Panc1 (cell line): Measurements from ENCODE around the gene NR2C2.

Experiments
- POLR2AphosphoS5 ChIP-seq: IDR thresholded peaks from 2 replicates; pipeline ENCODE4 v1.6.1; 2012; ENCODE audit warnings: mild to moderate bottlenecking, low read depth, low read length, moderate library complexity
- TF ChIP-seq, protein P1 (sequence below): fragments of 450-650 bp; IDR thresholded peaks from 2 replicates; pipeline ENCODE4 v1.5.1; 2017; ENCODE audit warnings: mild to moderate bottlenecking
- TF ChIP-seq, protein P2 (sequence below), 2 experiments: IDR thresholded peaks; 2 replicates each; pipeline ENCODE4 v1.6.1; 2011 to 2012; ENCODE audit warnings: low read depth in 2 of 2, control low read depth in 1 of 2, low read length in 1 of 2, mild to moderate bottlenecking in 1 of 2, moderate library complexity in 1 of 2; ENCODE audit not compliant: insufficient read depth in 1 of 2

DNA sequence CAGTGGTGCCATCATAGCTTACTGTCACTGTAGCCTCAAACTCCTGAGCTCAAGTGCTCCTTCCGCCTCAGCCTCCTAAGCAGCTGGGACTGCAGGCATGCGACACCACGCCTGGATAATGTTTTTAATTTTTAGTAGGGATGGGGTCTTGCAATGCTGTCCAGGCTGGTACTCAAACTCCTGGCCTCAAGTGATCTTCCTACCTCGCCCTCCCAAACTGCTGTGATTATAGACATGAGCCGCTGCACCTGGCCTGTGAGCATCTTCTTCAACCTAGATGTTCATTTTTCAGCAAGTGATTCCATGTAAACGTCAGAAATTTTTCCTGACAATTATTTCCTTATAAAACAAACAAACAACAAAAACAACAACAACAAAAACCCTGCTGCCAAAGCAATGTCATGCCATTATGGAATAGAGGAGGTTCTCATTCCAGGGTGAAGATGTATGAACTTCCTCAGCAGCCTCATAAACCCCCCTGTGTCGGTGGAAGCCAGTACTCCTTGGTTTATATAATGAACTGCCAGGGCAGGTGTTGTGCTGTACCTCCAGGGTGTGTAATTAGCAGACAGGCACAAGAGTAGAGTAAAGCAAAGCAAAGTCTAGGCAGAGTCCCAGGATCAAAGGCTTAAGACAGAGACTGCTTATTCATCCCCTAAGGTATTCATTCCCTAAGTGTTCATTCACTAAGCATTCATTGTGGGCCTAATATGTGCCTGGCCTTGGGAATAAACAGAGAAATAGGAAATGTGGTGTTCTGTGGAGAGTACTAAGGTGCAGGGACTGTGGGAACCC lies 44.6 kb downstream of the NR2C2 start:
- TF ChIP-seq, protein P1, sequence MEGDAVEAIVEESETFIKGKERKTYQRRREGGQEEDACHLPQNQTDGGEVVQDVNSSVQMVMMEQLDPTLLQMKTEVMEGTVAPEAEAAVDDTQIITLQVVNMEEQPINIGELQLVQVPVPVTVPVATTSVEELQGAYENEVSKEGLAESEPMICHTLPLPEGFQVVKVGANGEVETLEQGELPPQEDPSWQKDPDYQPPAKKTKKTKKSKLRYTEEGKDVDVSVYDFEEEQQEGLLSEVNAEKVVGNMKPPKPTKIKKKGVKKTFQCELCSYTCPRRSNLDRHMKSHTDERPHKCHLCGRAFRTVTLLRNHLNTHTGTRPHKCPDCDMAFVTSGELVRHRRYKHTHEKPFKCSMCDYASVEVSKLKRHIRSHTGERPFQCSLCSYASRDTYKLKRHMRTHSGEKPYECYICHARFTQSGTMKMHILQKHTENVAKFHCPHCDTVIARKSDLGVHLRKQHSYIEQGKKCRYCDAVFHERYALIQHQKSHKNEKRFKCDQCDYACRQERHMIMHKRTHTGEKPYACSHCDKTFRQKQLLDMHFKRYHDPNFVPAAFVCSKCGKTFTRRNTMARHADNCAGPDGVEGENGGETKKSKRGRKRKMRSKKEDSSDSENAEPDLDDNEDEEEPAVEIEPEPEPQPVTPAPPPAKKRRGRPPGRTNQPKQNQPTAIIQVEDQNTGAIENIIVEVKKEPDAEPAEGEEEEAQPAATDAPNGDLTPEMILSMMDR: no peak
- no peak for TF ChIP-seq POLR2AphosphoS5
- TF ChIP-seq, protein P2, sequence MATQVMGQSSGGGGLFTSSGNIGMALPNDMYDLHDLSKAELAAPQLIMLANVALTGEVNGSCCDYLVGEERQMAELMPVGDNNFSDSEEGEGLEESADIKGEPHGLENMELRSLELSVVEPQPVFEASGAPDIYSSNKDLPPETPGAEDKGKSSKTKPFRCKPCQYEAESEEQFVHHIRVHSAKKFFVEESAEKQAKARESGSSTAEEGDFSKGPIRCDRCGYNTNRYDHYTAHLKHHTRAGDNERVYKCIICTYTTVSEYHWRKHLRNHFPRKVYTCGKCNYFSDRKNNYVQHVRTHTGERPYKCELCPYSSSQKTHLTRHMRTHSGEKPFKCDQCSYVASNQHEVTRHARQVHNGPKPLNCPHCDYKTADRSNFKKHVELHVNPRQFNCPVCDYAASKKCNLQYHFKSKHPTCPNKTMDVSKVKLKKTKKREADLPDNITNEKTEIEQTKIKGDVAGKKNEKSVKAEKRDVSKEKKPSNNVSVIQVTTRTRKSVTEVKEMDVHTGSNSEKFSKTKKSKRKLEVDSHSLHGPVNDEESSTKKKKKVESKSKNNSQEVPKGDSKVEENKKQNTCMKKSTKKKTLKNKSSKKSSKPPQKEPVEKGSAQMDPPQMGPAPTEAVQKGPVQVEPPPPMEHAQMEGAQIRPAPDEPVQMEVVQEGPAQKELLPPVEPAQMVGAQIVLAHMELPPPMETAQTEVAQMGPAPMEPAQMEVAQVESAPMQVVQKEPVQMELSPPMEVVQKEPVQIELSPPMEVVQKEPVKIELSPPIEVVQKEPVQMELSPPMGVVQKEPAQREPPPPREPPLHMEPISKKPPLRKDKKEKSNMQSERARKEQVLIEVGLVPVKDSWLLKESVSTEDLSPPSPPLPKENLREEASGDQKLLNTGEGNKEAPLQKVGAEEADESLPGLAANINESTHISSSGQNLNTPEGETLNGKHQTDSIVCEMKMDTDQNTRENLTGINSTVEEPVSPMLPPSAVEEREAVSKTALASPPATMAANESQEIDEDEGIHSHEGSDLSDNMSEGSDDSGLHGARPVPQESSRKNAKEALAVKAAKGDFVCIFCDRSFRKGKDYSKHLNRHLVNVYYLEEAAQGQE (IDR thresholded peaks at IDR 0.05; ENCODE audit: insufficient read depth in 1 of 2, low read depth in 2 of 2, low read length in 1 of 2): no peak
